H9 (cell line): ENCODE results near the gene ZNF524. TPM values are rescaled to one million over a fixed set of nuclear protein-coding genes. Genes with fewer than 3 reads are reported as not detected.

Source experiments
- DNase-seq: peaks from one replicate; pipeline ENCODE4 v3.0.0-alpha.2; 2017
- H2AFZ ChIP-seq: one replicate; pipeline ENCODE4 v1.6.1; 2013; ENCODE audit warnings: mild to moderate bottlenecking, low read length, control low read depth, moderate library complexity
- H2AK5ac ChIP-seq: 2 replicates; pipeline ENCODE4 v1.6.1; 2013; ENCODE audit warnings: low read length, control low read depth, mixed read lengths; ENCODE audit not compliant: insufficient read length
- H2BK120ac ChIP-seq: one replicate; pipeline ENCODE4 v1.6.1; 2013; ENCODE audit warnings: low read depth, mild to moderate bottlenecking, low read length, control low read depth, inconsistent platforms; ENCODE audit not compliant: poor library complexity, severe bottlenecking
- H2BK12ac ChIP-seq: 2 replicates; pipeline ENCODE4 v1.6.1; 2013; ENCODE audit warnings: low read length, control low read depth, mixed read lengths, low read depth; ENCODE audit not compliant: insufficient read length
- H2BK15ac ChIP-seq: 2 replicates; pipeline ENCODE4 v1.6.1; 2013; ENCODE audit warnings: low read depth, low read length, control low read depth
- H2BK20ac ChIP-seq: one replicate; pipeline ENCODE4 v1.6.1; 2013; ENCODE audit warnings: low read depth, mild to moderate bottlenecking, low read length, control low read depth, inconsistent platforms; ENCODE audit not compliant: poor library complexity, severe bottlenecking
- H2BK5ac ChIP-seq: 2 replicates; pipeline ENCODE4 v1.6.1; 2013; ENCODE audit warnings: low read length, control low read depth, mixed read lengths; ENCODE audit not compliant: insufficient read length
- H3K14ac ChIP-seq: 2 replicates; pipeline ENCODE4 v1.6.1; 2013; ENCODE audit warnings: low read length, control low read depth; ENCODE audit not compliant: insufficient read depth
- H3K18ac ChIP-seq: 2 replicates; pipeline ENCODE4 v1.6.1; 2013; ENCODE audit warnings: low read depth, mild to moderate bottlenecking, mixed read lengths, low read length, control low read depth; ENCODE audit not compliant: insufficient read length
- H3K23ac ChIP-seq: 2 replicates; pipeline ENCODE4 v1.6.1; 2013; ENCODE audit warnings: low read length, control low read depth, mixed read lengths, low read depth; ENCODE audit not compliant: insufficient read length
- H3K23me2 ChIP-seq: 2 replicates; pipeline ENCODE4 v1.6.1; 2013; ENCODE audit warnings: low read depth, mild to moderate bottlenecking, mixed read lengths, low read length, control low read depth; ENCODE audit not compliant: insufficient read length, poor library complexity, severe bottlenecking
- H3K27ac ChIP-seq: 2 replicates; pipeline ENCODE4 v1.5.1; 2013; ENCODE audit warnings: low read length, control low read depth, mixed read lengths, low read depth; ENCODE audit not compliant: insufficient read length
- H3K27me3 ChIP-seq: 2 replicates; pipeline ENCODE4 v1.6.1; 2013; ENCODE audit warnings: low read length, control low read depth, inconsistent platforms; ENCODE audit not compliant: insufficient read depth
- H3K4ac ChIP-seq: 2 replicates; pipeline ENCODE4 v1.6.1; 2013; ENCODE audit warnings: low read depth, mild to moderate bottlenecking, control low read depth, inconsistent platforms, low read length, moderate library complexity
- H3K4me1 ChIP-seq: 2 replicates; pipeline ENCODE4 v1.6.1; 2013; ENCODE audit warnings: low read length, control low read depth, inconsistent platforms; ENCODE audit not compliant: insufficient read depth
- H3K4me2 ChIP-seq: 2 replicates; pipeline ENCODE4 v1.6.1; 2013; ENCODE audit warnings: low read length, control low read depth, mixed read lengths; ENCODE audit not compliant: insufficient read length, insufficient read depth
- H3K56ac ChIP-seq: 2 replicates; pipeline ENCODE4 v1.6.1; 2013; ENCODE audit warnings: low read depth, mild to moderate bottlenecking, mixed read lengths, low read length, control low read depth; ENCODE audit not compliant: insufficient read length
- H3K79me1 ChIP-seq: 2 replicates; pipeline ENCODE4 v1.6.1; 2013; ENCODE audit warnings: low read depth, mild to moderate bottlenecking, moderate library complexity, low read length, control low read depth, inconsistent platforms; ENCODE audit not compliant: insufficient read depth, poor library complexity, severe bottlenecking
- H3K79me2 ChIP-seq: 2 replicates; pipeline ENCODE4 v1.6.1; 2013; ENCODE audit warnings: low read length, control low read depth, inconsistent platforms; ENCODE audit not compliant: insufficient read depth
- H3K9ac ChIP-seq: 2 replicates; pipeline ENCODE4 v1.6.1; 2013; ENCODE audit warnings: low read length, control low read depth, mixed read lengths; ENCODE audit not compliant: insufficient read length; ENCODE audit errors: extremely low read depth
- H3K9me3 ChIP-seq: one replicate; pipeline ENCODE4 v1.6.1; 2013; ENCODE audit warnings: low read depth, low read length, inconsistent platforms; ENCODE audit not compliant: control insufficient read depth
- H3T11ph ChIP-seq: one replicate; pipeline ENCODE4 v1.6.1; 2013; ENCODE audit warnings: mild to moderate bottlenecking, low read length, control low read depth, inconsistent platforms
- H4K20me1 ChIP-seq: one replicate; pipeline ENCODE4 v1.6.1; 2013; ENCODE audit not compliant: control insufficient read depth, insufficient read length, insufficient read depth
- H4K5ac ChIP-seq: 2 replicates; pipeline ENCODE4 v1.6.1; 2013; ENCODE audit warnings: low read depth, mild to moderate bottlenecking, mixed read lengths, low read length, control low read depth; ENCODE audit not compliant: insufficient read length
- H4K8ac ChIP-seq: replicated peaks from 2 replicates; pipeline ENCODE4 v1.6.1; 2013; ENCODE audit warnings: low read length, control low read depth, mixed read lengths, low read depth; ENCODE audit not compliant: insufficient read length
- H4K91ac ChIP-seq: 2 replicates; pipeline ENCODE4 v1.6.1; 2013; ENCODE audit warnings: low read depth, mild to moderate bottlenecking, moderate library complexity, mixed read lengths, low read length, control low read depth; ENCODE audit not compliant: insufficient read length
- H3K27ac Mint-ChIP-seq, 3 experiments: 2 replicates in 2 of 3; 3 replicates in 1 of 3; pipeline ENCODE4 v1.8.0; 2020 to 2021; ENCODE audit warnings: mixed read lengths in 3 of 3, mild to moderate bottlenecking in 1 of 3, moderate library complexity in 1 of 3
- H3K27me3 Mint-ChIP-seq: 2 replicates; pipeline ENCODE4 v1.8.0; 2021; ENCODE audit warnings: low read depth, mild to moderate bottlenecking, moderate library complexity, mixed read lengths
- H3K36me3 Mint-ChIP-seq, 3 experiments: 2 replicates in 2 of 3; 3 replicates in 1 of 3; pipeline ENCODE4 v1.8.0; 2020 to 2021; ENCODE audit warnings: low read depth in 3 of 3, mixed read lengths in 3 of 3; ENCODE audit not compliant: insufficient read depth in 1 of 3
- H3K4me1 Mint-ChIP-seq, 2 experiments: 2 replicates each; pipeline ENCODE4 v1.8.0; 2020; ENCODE audit warnings: mixed read lengths in 2 of 2
- H3K4me3 Mint-ChIP-seq, 2 experiments: 2 replicates in 1 of 2; 3 replicates in 1 of 2; pipeline ENCODE4 v1.8.0; 2020 to 2021; ENCODE audit warnings: mild to moderate bottlenecking in 2 of 2, mixed read lengths in 2 of 2, moderate library complexity in 1 of 2
- H3K9me3 Mint-ChIP-seq, 2 experiments: 2 replicates in 1 of 2; 3 replicates in 1 of 2; pipeline ENCODE4 v1.8.0; 2020; ENCODE audit warnings: mild to moderate bottlenecking in 2 of 2, mixed read lengths in 2 of 2, moderate library complexity in 1 of 2
- CTCF ChIP-seq: fragments of 200-600 bp; sonication (generic); conservative IDR thresholded peaks from 3 replicates; pipeline ENCODE4 v1.8.0; 2021; ENCODE audit warnings: antibody characterized with exemption, mild to moderate bottlenecking
- WGBS: extraction: QIAGEN DNeasy Blood & Tissue Kit; methylation state at CpG from one replicate; pipeline ENCODE4 v1.1.7; 2013; ENCODE audit warnings: missing lambda C conversion rate, low lambda C conversion rate, mixed read lengths; ENCODE audit not compliant: insufficient read length; ENCODE audit errors: extremely low coverage; 5-methylcytosine and 5-hydroxymethylcytosine counted together
- total RNA-seq: library from RNA; stranded (reverse); gene quantifications from 2 replicates; pipeline ENCODE4 v1.2.1, GENCODE V29; 2021

The ZNF524 gene
- total RNA-seq, 1 experiment from 2014 or later, result 3.0 TPM

- H3K27me3 Mint-ChIP-seq, result no peaks in the 10 kb centered on the region
- no peaks in the 10 kb centered on the region; the same call in 1 of the 2 replicates for H3K79me2 ChIP-seq
- H3K4me3 Mint-ChIP-seq, result peak overlapping the region; percentile 74 to 87
Measured at GRCh38 chr19:55605207-55605636, 5.1 kb downstream of the ZNF524 start.

More at GRCh38 chr19:55605207-55605636, 5.1 kb downstream of the ZNF524 start:
- H3K27ac ChIP-seq, result peak overlapping the region; percentile 91
- peaks cover 4% of the 10 kb centered on the region; the same call in 1 of the 2 replicates for H3K4me1 ChIP-seq
- no peak overlapping the region for H3K4ac ChIP-seq
- H3K9me3 Mint-ChIP-seq, result peaks cover 2 to 4% of the 10 kb centered on the region in 2 experiments; a peak in 1 of 5 replicates
- no peak overlapping the region for H3K56ac ChIP-seq
- peak overlapping the region; percentile 91 for H3K4me2 ChIP-seq
- H3K18ac ChIP-seq, result peak overlapping the region; percentile 68
- DNase-seq, result peak; percentile 97
- no peaks in the 10 kb centered on the region for H4K20me1 ChIP-seq
- H3K14ac ChIP-seq, result peak overlapping the region; percentile 74
- no peak overlapping the region for H3T11ph ChIP-seq
- WGBS, result no CpG with 5 or more reads among the region's 43 CpGs
- H3K9me3 ChIP-seq, result no peaks in the 10 kb centered on the region
- no peak for TF ChIP-seq CTCF
- peaks cover 4% of the 10 kb centered on the region for H3K79me1 ChIP-seq
- no peak overlapping the region for H2AK5ac ChIP-seq
- no peak overlapping the region for H2BK5ac ChIP-seq
- H4K8ac ChIP-seq, result no peak overlapping the region
- peaks cover 33% of the 10 kb centered on the region in 2 experiments for H3K4me1 Mint-ChIP-seq
- H4K5ac ChIP-seq, result no peak overlapping the region
- H3K9ac ChIP-seq, result no peak overlapping the region
- no peak overlapping the region for H4K91ac ChIP-seq
- H2BK12ac ChIP-seq, result no peak overlapping the region
- peak overlapping the region; percentile 68 to 99 (median 98); a peak in 5 of 7 replicates for H3K27ac Mint-ChIP-seq
- H3K36me3 Mint-ChIP-seq, result peaks cover 14 to 25% (median 23%) of the 10 kb centered on the region in 3 experiments
- H3K27me3 ChIP-seq, result no peaks in the 10 kb centered on the region
- no peak overlapping the region for H2BK120ac ChIP-seq
- peaks cover 8% of the 10 kb centered on the region for H3K23me2 ChIP-seq
- no peak overlapping the region for H2BK20ac ChIP-seq
- H2AFZ ChIP-seq, result no peak overlapping the region
- no peak overlapping the region for H2BK15ac ChIP-seq
- no peak overlapping the region for H3K23ac ChIP-seq
